Stimulated activated CD4-positive, alpha-beta T cell treated with anti-CD3 and anti-CD28 coated beads, Interleukin-1b, Interleukin-23, amount 100 ng/mL, for 4 hours (primary cell): ENCODE data around the gene PYCR2.

Experiments
- DNase-seq, 2 donors: peaks; one replicate each; pipeline ENCODE4 v3.0.0-alpha.2; 2020; ENCODE audit warnings: low read depth in 2 of 2

Gene PYCR2

DNA sequence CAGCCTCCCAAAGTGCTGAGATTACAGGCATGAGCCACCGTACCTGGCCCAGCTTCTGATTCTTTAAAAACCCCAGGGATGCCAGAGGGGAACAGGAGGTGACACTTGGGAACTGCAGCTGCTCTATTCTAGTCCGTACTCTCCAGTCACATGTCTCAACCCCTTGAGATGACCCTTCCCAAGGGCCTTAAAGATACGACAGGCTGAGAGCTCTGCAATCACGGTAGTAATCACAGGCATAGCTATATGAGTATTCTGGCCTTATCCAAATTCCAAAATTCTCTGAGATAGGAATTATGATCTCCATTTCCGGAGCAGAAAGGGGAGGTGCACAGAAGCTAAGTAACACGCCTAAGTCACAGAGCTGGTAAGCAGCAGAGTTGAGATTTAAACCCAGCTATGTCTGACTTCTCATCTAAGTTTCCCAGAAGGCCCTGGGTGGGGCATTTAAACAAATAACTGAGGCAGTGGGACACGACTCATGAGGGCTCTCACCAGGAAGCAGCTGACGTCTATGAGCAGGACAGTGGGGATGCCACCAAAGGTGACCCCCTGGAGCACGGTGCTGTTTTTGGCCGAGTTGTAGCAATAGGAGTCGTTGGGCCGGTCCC lies 47.0 kb downstream of the PYCR2 start:
- DNase-seq, result no peak

DNA sequence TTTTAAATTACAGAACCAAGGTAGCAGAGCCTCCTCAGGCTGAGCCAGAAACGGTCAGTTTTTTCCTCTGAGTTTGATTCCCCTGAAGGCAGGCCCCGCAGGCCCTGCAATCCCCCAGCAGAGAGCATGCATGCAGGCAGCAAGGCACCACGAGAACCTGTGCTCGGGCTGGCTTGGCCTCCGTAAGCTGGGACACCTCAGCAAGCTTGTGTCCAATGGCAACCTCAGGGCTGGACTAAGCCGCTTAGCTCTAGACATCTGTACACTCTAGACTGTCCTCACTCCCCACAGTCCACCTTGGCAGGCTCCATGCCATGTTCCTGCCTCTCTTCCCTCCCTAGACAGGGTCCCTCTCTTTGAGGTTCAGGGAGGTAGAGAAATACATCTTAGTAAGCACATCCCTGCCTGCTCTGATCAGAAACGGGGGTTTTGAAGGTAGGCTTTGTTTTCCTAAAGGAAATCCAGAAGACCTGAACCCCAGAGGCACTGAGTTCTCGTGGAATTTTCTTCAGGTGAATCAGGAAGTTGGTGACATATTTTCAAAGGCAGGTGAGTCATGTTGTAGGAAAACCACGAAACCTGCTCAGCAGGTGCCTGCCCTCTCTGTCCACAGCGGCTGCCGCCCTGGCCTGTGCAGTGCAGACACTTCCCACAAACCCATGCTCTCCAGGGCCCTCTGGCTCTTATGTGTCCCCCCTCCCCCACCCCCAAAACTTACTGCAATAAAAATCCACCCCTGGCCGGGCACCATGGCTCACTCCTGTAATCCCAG lies 48.8 kb downstream of the PYCR2 start:
- no peak for DNase-seq

DNA sequence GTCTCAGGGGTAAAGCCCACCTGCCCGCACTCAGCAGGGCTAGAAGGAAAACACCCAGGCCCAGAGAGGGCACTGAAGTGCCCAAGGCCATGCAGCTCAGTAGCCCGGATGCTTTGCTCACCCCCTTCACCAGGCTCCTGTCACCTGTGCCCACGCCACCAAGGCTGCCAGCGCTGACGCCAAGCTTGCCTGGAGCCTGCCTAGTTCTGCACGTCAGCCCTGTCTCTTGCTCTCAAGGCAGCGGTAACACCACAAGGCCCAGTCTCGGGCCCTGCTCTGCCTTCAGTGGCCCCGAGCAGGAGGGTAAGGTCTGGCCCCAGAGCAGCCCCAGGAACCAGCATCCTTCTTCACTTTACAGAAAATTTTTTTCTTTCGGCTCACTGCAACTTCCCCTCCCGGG lies 49.6 kb downstream of the PYCR2 start:
- no peak for DNase-seq

DNA sequence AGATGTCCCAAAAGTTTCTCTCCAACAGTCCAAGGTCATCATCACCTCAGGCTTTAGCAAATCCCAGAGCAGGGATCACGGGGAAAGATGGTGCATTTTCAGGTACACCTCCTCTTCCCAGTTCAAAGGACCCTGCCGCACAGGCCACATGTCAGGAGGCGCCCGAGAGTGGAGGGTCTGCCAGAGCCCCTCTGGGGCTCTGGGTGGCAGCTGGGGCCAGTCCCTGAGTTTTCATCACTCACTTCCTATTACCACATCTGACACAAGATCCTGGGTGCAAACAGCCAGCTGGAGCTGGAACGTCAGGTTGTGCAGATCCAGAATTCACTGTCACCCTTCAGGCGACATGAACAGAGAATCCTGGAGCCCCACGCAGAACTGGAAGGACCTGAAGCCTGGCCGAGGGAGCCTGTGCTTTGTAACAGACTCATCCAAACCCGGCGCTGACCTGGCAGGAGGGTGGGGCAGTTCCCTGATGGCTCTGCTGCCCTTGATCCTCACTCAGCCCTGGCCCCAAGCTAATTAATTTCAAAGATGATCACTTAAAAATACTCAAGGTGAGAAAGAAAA lies 50.7 kb downstream of the PYCR2 start:
- DNase-seq, result no peak

DNA sequence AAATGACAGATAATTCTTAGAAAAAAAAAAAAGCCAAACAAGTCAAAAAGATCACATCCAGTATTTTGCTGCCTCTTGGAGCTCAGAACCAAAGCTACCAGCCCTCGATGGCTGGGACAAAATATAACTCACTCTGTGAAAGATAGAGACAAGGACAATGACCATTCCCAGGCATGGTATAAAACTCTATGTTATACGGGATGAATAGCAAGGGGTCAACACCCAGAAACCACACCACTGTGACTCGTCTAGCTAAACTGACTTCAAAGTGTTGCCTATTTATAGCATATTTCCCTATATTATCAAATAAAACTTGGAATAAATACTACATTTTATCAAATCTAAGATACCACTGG lies 52.0 kb downstream of the PYCR2 start:
- no peak for DNase-seq

DNA sequence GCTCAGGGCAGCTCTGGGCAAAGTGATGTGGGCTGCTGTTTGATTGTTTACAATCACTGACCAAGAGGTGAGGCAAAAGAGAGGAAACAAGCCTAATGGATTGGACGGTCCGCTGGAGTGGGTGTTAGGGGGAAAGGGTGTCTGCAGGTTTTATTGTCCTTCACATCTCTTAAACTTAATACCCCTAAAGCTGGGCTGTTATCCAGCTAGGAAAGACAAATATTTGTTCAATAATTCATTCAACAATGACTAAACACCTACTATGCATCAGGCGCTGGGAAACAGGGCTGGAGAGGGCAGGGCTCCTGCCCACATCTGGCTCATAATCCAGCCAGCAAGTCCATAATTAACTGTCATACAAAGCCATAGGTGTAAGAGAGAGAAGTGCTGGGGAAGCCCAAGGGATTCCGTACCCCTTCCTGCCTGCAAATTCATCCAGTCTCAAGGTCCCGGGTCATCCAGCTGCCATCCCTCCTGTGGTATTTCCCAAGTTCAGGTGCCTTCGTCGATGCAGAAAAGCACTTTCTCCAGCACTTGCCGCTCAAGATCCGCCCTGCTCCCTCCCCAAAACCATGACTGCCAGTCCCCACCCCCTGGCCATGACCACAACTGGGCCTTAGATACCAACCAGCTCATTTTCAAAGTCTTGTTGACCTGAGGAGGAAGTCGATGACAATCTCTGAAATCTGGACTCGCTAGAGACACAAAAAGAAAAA lies 52.5 kb downstream of the PYCR2 start:
- no peak for DNase-seq

DNA sequence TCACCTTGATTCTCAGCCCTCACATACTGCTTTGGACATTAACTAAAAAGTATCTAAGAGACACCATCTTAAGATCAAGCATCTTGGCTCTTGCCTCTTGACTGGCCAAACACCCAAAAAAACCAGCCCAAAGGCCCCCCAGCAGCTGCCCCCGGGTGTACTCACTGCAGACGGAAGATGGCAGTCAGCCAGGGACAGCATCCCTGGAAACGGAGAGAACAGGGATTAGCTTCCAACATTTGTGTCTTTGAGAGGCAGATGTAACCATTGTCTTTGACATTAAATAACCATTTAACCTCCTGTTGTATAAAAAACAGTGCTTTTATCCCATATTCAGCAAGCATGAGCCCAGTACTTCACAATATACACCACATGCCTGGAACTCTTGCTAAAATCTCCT lies 53.1 kb downstream of the PYCR2 start:
- DNase-seq, result no peak
